ENCODE measurements around the gene EFHC2. TPM values are rescaled to one million over a fixed set of nuclear protein-coding genes. Genes with fewer than 3 reads are reported as not detected.
A peak's percentile ranks its signal among the peaks of the same experiment; 100 is the strongest.

The EFHC2 gene
- total RNA-seq, 4 donors from 2014 or later = 0.11 TPM; not detected in 3

- ATAC-seq = no peak
- in situ Hi-C loops (cut with MboI; ENCODE audit: low sequenced_read_pairs in 4 of 4) = loop anchor here in 1 of 4 donors (25.0 kb wide), 1 partner anchor 390 kb away; the partner anchor contains the start of gene NDP
- Histone ChIP-seq H3K4me1 (no peaks in the 10 kb centered on the region), H3K9me3 (no peaks in the 10 kb centered on the region), H3K27ac (no peak overlapping the region), H3K27me3 (peaks cover 0 to 10% (median 0%) of the 10 kb centered on the region in 3 donors), H3K36me3 (no peaks in the 10 kb centered on the region), H3K4me3 (no peak overlapping the region)
- DNase-seq = no peak
- no peak for TF ChIP-seq POLR2A (IDR thresholded peaks at IDR 0.05)
- no peak for TF ChIP-seq CTCF (IDR thresholded peaks at IDR 0.05 in 4 of 5, conservative IDR thresholded peaks at IDR 0.05 in 1 of 5)
- intact Hi-C loops (cut with DNase I; ENCODE audit: low total_unique reads) = no loop called here
Measured at GRCh38 chrX:44352758-44353157, 9.3 kb upstream of the EFHC2 start.

DNA sequence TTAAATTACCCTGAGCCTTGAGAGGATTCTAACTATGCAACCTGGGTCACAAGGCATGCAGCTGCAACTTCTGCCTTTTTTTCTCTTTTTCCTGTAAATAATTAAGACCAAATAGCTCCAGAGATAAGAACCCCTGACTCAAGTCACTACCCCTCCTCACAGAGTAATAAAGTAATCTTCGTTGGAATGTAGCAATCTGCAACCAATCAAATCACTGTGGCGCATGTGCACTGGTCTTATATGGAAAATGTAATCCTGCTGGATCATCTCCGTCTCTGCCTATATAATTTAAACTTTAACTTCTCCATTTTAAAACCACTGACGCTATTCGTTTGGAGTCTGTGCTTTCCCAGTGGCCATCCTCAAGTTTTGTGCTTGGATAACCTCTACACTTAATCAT is 6.1 kb upstream of the EFHC2 start:
- intact Hi-C loops (cut with DNase I; ENCODE audit: low total_unique reads) (no loop called here), in situ Hi-C loops (cut with MboI; ENCODE audit: low sequenced_read_pairs in 4 of 4) (no loop called here)
- TF ChIP-seq CTCF (IDR thresholded peaks at IDR 0.05 in 4 of 5, conservative IDR thresholded peaks at IDR 0.05 in 1 of 5) (no peak), POLR2A (IDR thresholded peaks at IDR 0.05) (no peak)
- no peaks in the 10 kb centered on the region for H3K4me1 ChIP-seq
- H3K4me3 ChIP-seq = no peak overlapping the region
- no peak overlapping the region for H3K27ac ChIP-seq
- no peaks in the 10 kb centered on the region for H3K9me3 ChIP-seq
- DNase-seq = no peak
- H3K36me3 ChIP-seq = no peaks in the 10 kb centered on the region
- no peak for ATAC-seq
- peaks cover 0 to 10% (median 0%) of the 10 kb centered on the region in 3 donors for H3K27me3 ChIP-seq

GRCh38 chrX:44344687-44345086 is 1.2 kb upstream of the EFHC2 start:
- no peaks in the 10 kb centered on the region for H3K4me1 ChIP-seq
- ATAC-seq (no peak), DNase-seq (no peak)
- intact Hi-C loops (cut with DNase I; ENCODE audit: low total_unique reads) (no loop called here), in situ Hi-C loops (cut with MboI; ENCODE audit: low sequenced_read_pairs in 4 of 4) (no loop called here)
- H3K27ac ChIP-seq = no peak overlapping the region
- H3K27me3 ChIP-seq = peaks cover 0 to 10% (median 5%) of the 10 kb centered on the region in 3 donors
- no peaks in the 10 kb centered on the region for H3K9me3 ChIP-seq
- H3K4me3 ChIP-seq = no peak overlapping the region
- no peak for TF ChIP-seq POLR2A (IDR thresholded peaks at IDR 0.05)
- no peak for TF ChIP-seq CTCF (IDR thresholded peaks at IDR 0.05 in 4 of 5, conservative IDR thresholded peaks at IDR 0.05 in 1 of 5)
- no peaks in the 10 kb centered on the region for H3K36me3 ChIP-seq

DNA sequence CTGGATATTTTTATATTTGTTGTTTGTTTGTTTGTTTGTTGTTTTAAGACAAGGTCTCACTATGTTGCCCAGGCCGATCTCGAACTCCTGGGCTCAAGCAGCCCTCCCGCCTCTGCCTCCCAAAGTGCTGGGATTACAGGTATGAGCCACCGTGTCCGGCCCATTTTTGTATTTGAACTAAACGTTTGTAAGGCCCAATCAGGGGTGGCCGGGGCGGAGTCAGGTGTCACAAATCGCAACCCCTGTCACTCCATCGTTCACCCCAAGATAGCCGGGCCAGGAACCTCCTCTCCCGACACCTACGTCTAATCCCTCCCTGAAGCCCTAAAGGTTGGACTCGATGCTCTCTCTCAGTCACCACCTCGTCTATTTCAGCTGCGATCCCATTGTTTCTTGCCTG is 722 bp upstream of the EFHC2 start:
- ATAC-seq = no peak
- Histone ChIP-seq H3K27ac (no peak overlapping the region), H3K27me3 (peaks cover 0 to 10% (median 5%) of the 10 kb centered on the region in 3 donors), H3K4me1 (no peaks in the 10 kb centered on the region), H3K36me3 (no peaks in the 10 kb centered on the region), H3K4me3 (peak overlapping the region in 2 of 4 donors; percentile 35 to 52), H3K9me3 (no peaks in the 10 kb centered on the region)
- no peak for DNase-seq
- intact Hi-C loops (cut with DNase I; ENCODE audit: low total_unique reads) (no loop called here), in situ Hi-C loops (cut with MboI; ENCODE audit: low sequenced_read_pairs in 4 of 4) (no loop called here)
- TF ChIP-seq CTCF (IDR thresholded peaks at IDR 0.05 in 4 of 5, conservative IDR thresholded peaks at IDR 0.05 in 1 of 5) = no peak
- no peak for TF ChIP-seq POLR2A (IDR thresholded peaks at IDR 0.05)

GRCh38 chrX:44342866-44343265 is 606 bp downstream of the EFHC2 start:
- intact Hi-C loops (cut with DNase I; ENCODE audit: low total_unique reads) (no loop called here), in situ Hi-C loops (cut with MboI; ENCODE audit: low sequenced_read_pairs in 4 of 4) (no loop called here)
- TF ChIP-seq CTCF (IDR thresholded peaks at IDR 0.05 in 4 of 5, conservative IDR thresholded peaks at IDR 0.05 in 1 of 5) (no peak), POLR2A (IDR thresholded peaks at IDR 0.05) (no peak)
- Histone ChIP-seq H3K27me3 (peaks cover 0 to 10% (median 5%) of the 10 kb centered on the region in 3 donors), H3K4me3 (peak overlapping the region in 2 of 4 donors; percentile 39 to 52), H3K27ac (no peak overlapping the region), H3K36me3 (no peaks in the 10 kb centered on the region), H3K9me3 (no peaks in the 10 kb centered on the region), H3K4me1 (no peaks in the 10 kb centered on the region)
- no peak for DNase-seq
- no peak for ATAC-seq

All from gastrocnemius medialis (tissue), 4 donors.